Measurements from ENCODE around the gene HOXA6.

The HOXA6 gene

GRCh38 chr7:27137640-27138315 lies 9.8 kb downstream of the HOXA6 start:
- DNase-seq (ENCODE audit: low spot score) = no peak

GRCh38 chr7:27134392-27134791 lies 13.2 kb downstream of the HOXA6 start:
- DNase-seq (ENCODE audit: low spot score) = no peak

- no peak for DNase-seq (ENCODE audit: low spot score)
Observed at GRCh38 chr7:27133409-27134231, 14.0 kb downstream of the HOXA6 start.

GRCh38 chr7:27132978-27133377 lies 14.6 kb downstream of the HOXA6 start:
- no peak for DNase-seq (ENCODE audit: low spot score)

GRCh38 chr7:27132214-27132613 lies 15.4 kb downstream of the HOXA6 start:
- no peak for DNase-seq (ENCODE audit: low spot score)

- no peak for DNase-seq (ENCODE audit: low spot score)
Observed at GRCh38 chr7:27131390-27131819, 16.2 kb downstream of the HOXA6 start.

- DNase-seq (ENCODE audit: low spot score) = peak; percentile 91
Observed at GRCh38 chr7:27130540-27131389, 16.8 kb downstream of the HOXA6 start, which contains the start of gene HOXA4. TSS of gene HOXA4 (minus strand) at chr7:27130757. CDS start at chr7:27130733, 24 bp downstream.

GRCh38 chr7:27129729-27130539 lies 17.6 kb downstream of the HOXA6 start:
- DNase-seq (ENCODE audit: low spot score) = peak; percentile 22

GRCh38 chr7:27128776-27129728 lies 18.5 kb downstream of the HOXA6 start:
- no peak for DNase-seq (ENCODE audit: low spot score)

GRCh38 chr7:27128034-27128433 lies 19.5 kb downstream of the HOXA6 start:
- DNase-seq (ENCODE audit: low spot score) = no peak

GRCh38 chr7:27126596-27127327 lies 20.8 kb downstream of the HOXA6 start:
- no peak for DNase-seq (ENCODE audit: low spot score)

- DNase-seq (ENCODE audit: low spot score) = no peak
Observed at GRCh38 chr7:27125986-27126394, 21.6 kb downstream of the HOXA6 start.

- no peak for DNase-seq (ENCODE audit: low spot score)
Observed at GRCh38 chr7:27124902-27125689, 22.5 kb downstream of the HOXA6 start.

GRCh38 chr7:27124096-27124901 lies 23.3 kb downstream of the HOXA6 start:
- DNase-seq (ENCODE audit: low spot score) = no peak

- DNase-seq (ENCODE audit: low spot score) = no peak
Observed at GRCh38 chr7:27123477-27124053, 24.0 kb downstream of the HOXA6 start.

GRCh38 chr7:27123007-27123476 lies 24.5 kb downstream of the HOXA6 start:
- no peak for DNase-seq (ENCODE audit: low spot score)

Measured in germinal center (tissue), 1 donor.